Gastrocnemius medialis (tissue), 4 donors: ENCODE results near the gene HCFC2.
A peak's percentile ranks its signal among the peaks of the same experiment; 100 is the strongest.

Experiments used
- CTCF ChIP-seq, 5 experiments: fragments of 450-650 bp in 3 of 5; fragments of 200-600 bp in 2 of 5; sonication (generic) in 2 of 5; IDR thresholded peaks in 4 of 5; conservative IDR thresholded peaks in 1 of 5; 1 replicate in 4 of 5; 2 replicates in 1 of 5; pipeline ENCODE4 v1.5.1; 2016 to 2019; ENCODE audit warnings: antibody characterized with exemption in 5 of 5, mild to moderate bottlenecking in 3 of 5, moderate library complexity in 3 of 5
- POLR2A ChIP-seq, 2 donors: fragments of 450-650 bp; IDR thresholded peaks; one replicate each; pipeline ENCODE4 v1.6.1; 2017; ENCODE audit warnings: antibody characterized with exemption in 2 of 2, mild to moderate bottlenecking in 2 of 2, moderate library complexity in 2 of 2

GRCh38 chr12:104137902-104138796 is 73.8 kb downstream of the HCFC2 start, which contains the start of gene NFYB:
- TF ChIP-seq CTCF (IDR thresholded peaks at IDR 0.05 in 4 of 5, conservative IDR thresholded peaks at IDR 0.05 in 1 of 5), result no peak
- peak; percentile 58 to 72 for TF ChIP-seq POLR2A (IDR thresholded peaks at IDR 0.05)
